OCI-LY7 (cell line): Measurements from ENCODE around the gene TGFBR2.

Experiments
- CTCF ChIP-seq: fragments of 200-600 bp; sonication (generic); conservative IDR thresholded peaks from 2 replicates; pipeline ENCODE4 v1.5.1; 2014; ENCODE audit warnings: mild to moderate bottlenecking, antibody characterized with exemption, low read length, moderate library complexity, mixed read lengths
- EZH2phosphoT487 ChIP-seq: fragments of 200-600 bp; sonication (generic); IDR thresholded peaks from 2 replicates; pipeline ENCODE4 v1.6.1; 2018; ENCODE audit warnings: low read depth, borderline replicate concordance, mild to moderate bottlenecking, mixed run types, antibody characterized with exemption, low read length, moderate library complexity, mixed read lengths

- TF ChIP-seq CTCF: no peak
- no peak for TF ChIP-seq EZH2phosphoT487
Observed at GRCh38 chr3:30711867-30712266, 105.5 kb downstream of the TGFBR2 start.
